Neural crest cell (in vitro differentiated cells): ENCODE measurements around the gene HS3ST5. TPM values are rescaled to one million over a fixed set of nuclear protein-coding genes. Genes with fewer than 3 reads are reported as not detected.

Experiments used
- DNase-seq: peaks from one replicate; pipeline ENCODE4 v3.0.0; 2021; ENCODE audit warnings: low read depth, mixed read lengths, low spot score
- H3K27ac Mint-ChIP-seq: one replicate; pipeline ENCODE4 v1.8.0; 2021; ENCODE audit warnings: mild to moderate bottlenecking, mixed read lengths; ENCODE audit not compliant: unreplicated experiment
- H3K27me3 Mint-ChIP-seq: 2 replicates; pipeline ENCODE4 v1.8.0; 2021; ENCODE audit warnings: low read depth, mild to moderate bottlenecking, mixed read lengths
- H3K36me3 Mint-ChIP-seq: 2 replicates; pipeline ENCODE4 v1.8.0; 2021; ENCODE audit warnings: low read depth, mild to moderate bottlenecking, mixed read lengths
- H3K4me1 Mint-ChIP-seq: 2 replicates; pipeline ENCODE4 v1.8.0; 2021; ENCODE audit warnings: mixed read lengths
- H3K4me3 Mint-ChIP-seq: one replicate; pipeline ENCODE4 v1.8.0; 2021; ENCODE audit warnings: mild to moderate bottlenecking, mixed read lengths
- H3K9me3 Mint-ChIP-seq: 2 replicates; pipeline ENCODE4 v1.8.0; 2021; ENCODE audit warnings: mixed read lengths
- CTCF ChIP-seq: fragments of 200-600 bp; sonication (generic); conservative IDR thresholded peaks from 2 replicates; pipeline ENCODE4 v1.5.0; 2021; ENCODE audit warnings: antibody characterized with exemption, mild to moderate bottlenecking
- total RNA-seq: library from RNA; stranded (reverse); gene quantifications from 2 replicates; pipeline ENCODE4 v1.2.1, GENCODE V29; 2021

Gene HS3ST5
- total RNA-seq, 1 donor from 2014 or later, result 0.26 TPM

GRCh38 chr6:114260810-114261209 lies 82.0 kb downstream of the HS3ST5 start:
- Mint-ChIP-seq H3K27me3 (no peaks in the 10 kb centered on the region), H3K4me1 (no peaks in the 10 kb centered on the region), H3K9me3 (peaks cover 3% of the 10 kb centered on the region), H3K4me3 (no peak overlapping the region), H3K27ac (no peak overlapping the region), H3K36me3 (peaks cover 2% of the 10 kb centered on the region)
- no peak for DNase-seq
- TF ChIP-seq CTCF, result no peak

GRCh38 chr6:114258376-114258775 lies 84.4 kb downstream of the HS3ST5 start:
- peaks cover 6% of the 10 kb centered on the region for H3K9me3 Mint-ChIP-seq
- H3K27ac Mint-ChIP-seq, result no peak overlapping the region
- H3K4me1 Mint-ChIP-seq, result no peaks in the 10 kb centered on the region
- H3K4me3 Mint-ChIP-seq, result no peak overlapping the region
- H3K27me3 Mint-ChIP-seq, result no peaks in the 10 kb centered on the region
- DNase-seq, result no peak
- TF ChIP-seq CTCF, result no peak
- peaks cover 2% of the 10 kb centered on the region for H3K36me3 Mint-ChIP-seq

- H3K27ac Mint-ChIP-seq, result no peak overlapping the region
- H3K4me3 Mint-ChIP-seq, result no peak overlapping the region
- DNase-seq, result no peak
- H3K9me3 Mint-ChIP-seq, result peaks cover 6% of the 10 kb centered on the region
- TF ChIP-seq CTCF, result no peak
- no peaks in the 10 kb centered on the region for H3K4me1 Mint-ChIP-seq
- no peaks in the 10 kb centered on the region for H3K27me3 Mint-ChIP-seq
- peaks cover 2% of the 10 kb centered on the region for H3K36me3 Mint-ChIP-seq
Measured at GRCh38 chr6:114253431-114253830, 89.4 kb downstream of the HS3ST5 start.

- H3K36me3 Mint-ChIP-seq, result no peaks in the 10 kb centered on the region
- H3K4me1 Mint-ChIP-seq, result no peaks in the 10 kb centered on the region
- no peak overlapping the region for H3K4me3 Mint-ChIP-seq
- no peak for DNase-seq
- peaks cover 3% of the 10 kb centered on the region for H3K9me3 Mint-ChIP-seq
- no peaks in the 10 kb centered on the region for H3K27me3 Mint-ChIP-seq
- no peak for TF ChIP-seq CTCF
- no peak overlapping the region for H3K27ac Mint-ChIP-seq
Measured at GRCh38 chr6:114249522-114249921, 93.3 kb downstream of the HS3ST5 start.

- H3K27me3 Mint-ChIP-seq, result no peaks in the 10 kb centered on the region
- no peak for DNase-seq
- H3K36me3 Mint-ChIP-seq, result no peaks in the 10 kb centered on the region
- H3K4me1 Mint-ChIP-seq, result no peaks in the 10 kb centered on the region
- no peak for TF ChIP-seq CTCF
- no peak overlapping the region for H3K27ac Mint-ChIP-seq
- peaks cover 4% of the 10 kb centered on the region for H3K9me3 Mint-ChIP-seq
- H3K4me3 Mint-ChIP-seq, result no peak overlapping the region
Measured at GRCh38 chr6:114247101-114247500, 95.7 kb downstream of the HS3ST5 start.

GRCh38 chr6:114240796-114241195 lies 102.0 kb downstream of the HS3ST5 start:
- Mint-ChIP-seq H3K27ac (no peak overlapping the region), H3K4me1 (no peaks in the 10 kb centered on the region), H3K36me3 (no peaks in the 10 kb centered on the region), H3K27me3 (no peaks in the 10 kb centered on the region), H3K9me3 (peaks cover 6% of the 10 kb centered on the region), H3K4me3 (no peak overlapping the region)
- TF ChIP-seq CTCF, result no peak
- no peak for DNase-seq
